Sigmoid colon (tissue), 4 donors: ENCODE results near the gene ADGRA3.

Source experiments
- CTCF ChIP-seq, 4 experiments: fragments of 450-650 bp in 3 of 4; fragments of 200-600 bp in 1 of 4; IDR thresholded peaks; one replicate each; pipeline ENCODE4 v1.5.1; 2016 to 2019; ENCODE audit warnings: antibody characterized with exemption in 4 of 4, mild to moderate bottlenecking in 3 of 4, moderate library complexity in 2 of 4
- EP300 ChIP-seq, 4 donors: sonication (generic); formaldehyde crosslinking; IDR thresholded peaks; one replicate each; pipeline ENCODE4 v1.6.1; 2017; ENCODE audit warnings: antibody characterized with exemption in 4 of 4
- POLR2AphosphoS5 ChIP-seq, 4 donors: sonication (generic); formaldehyde crosslinking; IDR thresholded peaks; one replicate each; pipeline ENCODE4 v1.6.1; 2017; ENCODE audit warnings: antibody characterized with exemption in 4 of 4

- no peak for TF ChIP-seq POLR2AphosphoS5 (IDR thresholded peaks at IDR 0.05)
- no peak for TF ChIP-seq CTCF (IDR thresholded peaks at IDR 0.05)
- TF ChIP-seq EP300 (IDR thresholded peaks at IDR 0.05): no peak
Observed at GRCh38 chr4:22551550-22551949, 35.7 kb upstream of the ADGRA3 start.
